Lower lobe of right lung (tissue), 2 donors: ENCODE results near the gene RUNDC1. TPM values are rescaled to one million over a fixed set of nuclear protein-coding genes. Genes with fewer than 3 reads are reported as not detected.
A peak's percentile ranks its signal among the peaks of the same experiment; 100 is the strongest.

Source experiments
- ATAC-seq, 2 donors: fragments of 200-7000 bp; cut with Tn5 transposase; one replicate each; pipeline ENCODE4 v1.9.1; 2020 to 2022; ENCODE audit warnings: mild to moderate bottlenecking in 2 of 2, moderate library complexity in 2 of 2
- DNase-seq: peaks from one replicate; pipeline ENCODE4 v3.0.0-alpha.2; 2020
- H3K27ac ChIP-seq: fragments of 200-600 bp; one replicate; pipeline ENCODE4 v1.8.0; 2022
- H3K27me3 ChIP-seq: fragments of 200-600 bp; one replicate; pipeline ENCODE4 v1.8.0; 2022; ENCODE audit warnings: low read depth
- H3K36me3 ChIP-seq: fragments of 200-600 bp; one replicate; pipeline ENCODE4 v1.8.0; 2022; ENCODE audit warnings: mild to moderate bottlenecking
- H3K4me1 ChIP-seq: fragments of 200-600 bp; one replicate; pipeline ENCODE4 v1.8.0; 2022
- H3K4me3 ChIP-seq: fragments of 200-600 bp; one replicate; pipeline ENCODE4 v1.8.0; 2022; ENCODE audit warnings: mild to moderate bottlenecking
- H3K9me3 ChIP-seq: fragments of 200-600 bp; one replicate; pipeline ENCODE4 v1.8.0; 2022
- intact Hi-C: fragments of 100-400 bp; cut with DNase I; formaldehyde crosslinking; loops from one replicate; pipeline ENCODE4 v1.11.0; 2022
- total RNA-seq: library from RNA; stranded (reverse); fragmentation: NEBNext Ultra II Directional; extraction: Animal tissue kit (Norgen Biotek cat#: 25700); gene quantifications from one replicate; pipeline ENCODE4 v1.2.1, GENCODE V29; 2021
- TF ChIP-seq, protein P1 (sequence below): fragments of 200-600 bp; IDR thresholded peaks from one replicate; pipeline ENCODE4 v1.8.0; 2022; ENCODE audit warnings: antibody characterized with exemption, mild to moderate bottlenecking
- donor health status: DM: no; HTN: yes; CAD: no; lungs with severe emphysema.

Gene RUNDC1
- total RNA-seq, 1 donor from 2014 or later: 17.1 TPM

DNA sequence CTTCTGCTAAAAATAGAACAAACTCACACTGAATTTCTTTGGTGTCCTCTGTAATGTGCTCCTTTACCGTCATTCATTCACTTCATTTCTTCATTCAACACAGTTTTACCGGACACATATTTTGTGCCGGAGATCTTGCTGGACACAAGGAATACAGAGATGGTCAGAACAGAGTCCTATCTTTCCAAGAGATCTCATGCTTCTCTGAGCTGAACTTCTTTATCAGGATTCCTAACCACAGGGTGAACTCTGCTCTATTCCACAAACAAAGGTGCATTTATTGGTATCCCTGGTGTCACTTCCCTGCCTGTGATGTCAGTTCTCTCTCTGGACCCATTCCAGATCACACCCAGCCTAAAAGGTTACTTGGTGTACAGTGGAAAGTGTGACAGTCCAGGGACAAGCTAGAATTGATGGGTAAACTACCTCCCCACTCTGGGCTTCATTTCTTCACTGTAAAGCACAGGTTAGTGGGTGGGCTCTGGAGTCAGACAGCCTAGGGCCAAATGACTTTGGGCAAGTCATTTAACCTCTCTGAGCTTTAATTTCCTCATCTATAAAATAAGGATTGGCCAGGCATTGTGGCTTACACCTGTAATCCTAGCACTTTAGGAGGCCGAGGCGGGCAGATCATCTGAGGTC is 30.4 kb downstream of the RUNDC1 start:
- no peak overlapping the region for H3K27ac ChIP-seq
- H3K4me3 ChIP-seq: no peak overlapping the region
- no peaks in the 10 kb centered on the region for H3K27me3 ChIP-seq
- DNase-seq: no peak
- intact Hi-C loops: no loop called here
- H3K4me1 ChIP-seq: peaks cover 63% of the 10 kb centered on the region
- TF ChIP-seq, protein P1, sequence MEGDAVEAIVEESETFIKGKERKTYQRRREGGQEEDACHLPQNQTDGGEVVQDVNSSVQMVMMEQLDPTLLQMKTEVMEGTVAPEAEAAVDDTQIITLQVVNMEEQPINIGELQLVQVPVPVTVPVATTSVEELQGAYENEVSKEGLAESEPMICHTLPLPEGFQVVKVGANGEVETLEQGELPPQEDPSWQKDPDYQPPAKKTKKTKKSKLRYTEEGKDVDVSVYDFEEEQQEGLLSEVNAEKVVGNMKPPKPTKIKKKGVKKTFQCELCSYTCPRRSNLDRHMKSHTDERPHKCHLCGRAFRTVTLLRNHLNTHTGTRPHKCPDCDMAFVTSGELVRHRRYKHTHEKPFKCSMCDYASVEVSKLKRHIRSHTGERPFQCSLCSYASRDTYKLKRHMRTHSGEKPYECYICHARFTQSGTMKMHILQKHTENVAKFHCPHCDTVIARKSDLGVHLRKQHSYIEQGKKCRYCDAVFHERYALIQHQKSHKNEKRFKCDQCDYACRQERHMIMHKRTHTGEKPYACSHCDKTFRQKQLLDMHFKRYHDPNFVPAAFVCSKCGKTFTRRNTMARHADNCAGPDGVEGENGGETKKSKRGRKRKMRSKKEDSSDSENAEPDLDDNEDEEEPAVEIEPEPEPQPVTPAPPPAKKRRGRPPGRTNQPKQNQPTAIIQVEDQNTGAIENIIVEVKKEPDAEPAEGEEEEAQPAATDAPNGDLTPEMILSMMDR: no peak
- ATAC-seq: no peak
- peaks cover 52% of the 10 kb centered on the region for H3K36me3 ChIP-seq
- no peaks in the 10 kb centered on the region for H3K9me3 ChIP-seq

DNA sequence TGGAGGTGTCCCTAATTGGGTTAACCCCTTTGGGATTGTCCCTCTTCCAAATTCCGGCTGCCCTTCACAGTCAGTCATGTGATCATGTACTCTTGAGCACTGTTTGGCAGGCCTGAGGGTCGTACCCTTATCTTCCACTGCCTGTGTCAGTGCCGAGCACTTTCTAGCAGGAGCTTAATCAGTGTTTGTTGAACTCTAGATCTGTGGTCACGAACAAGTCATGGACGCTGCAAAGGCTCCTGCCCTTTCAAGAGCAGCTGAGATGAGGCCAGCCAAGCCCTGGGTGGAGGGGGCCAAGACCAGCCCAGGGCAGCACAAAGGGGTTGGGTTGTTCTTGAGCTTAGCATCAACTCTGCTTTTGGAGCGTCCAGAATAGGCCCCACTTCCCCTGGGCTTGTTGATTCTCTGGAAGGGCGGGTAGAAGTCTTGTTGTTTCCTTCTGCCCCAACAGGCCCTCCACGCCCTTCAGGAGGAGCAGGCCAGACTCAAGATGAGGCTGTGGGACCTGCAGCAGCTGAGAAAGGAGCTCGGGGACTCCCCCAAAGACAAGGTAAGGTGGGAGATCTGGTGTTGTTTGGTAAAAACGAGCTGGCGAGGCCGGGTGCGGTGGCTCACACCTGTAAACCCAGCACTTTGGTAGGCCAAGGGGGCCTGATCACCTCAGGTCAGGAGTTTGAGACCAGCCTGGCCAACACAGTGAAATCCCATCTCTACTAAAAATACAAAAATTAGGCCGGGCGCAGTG is 31.5 kb downstream of the RUNDC1 start:
- ATAC-seq (no peak), DNase-seq (no peak)
- Histone ChIP-seq H3K36me3 (peaks cover 63% of the 10 kb centered on the region), H3K27ac (peak overlapping the region; percentile 0), H3K27me3 (no peaks in the 10 kb centered on the region), H3K4me3 (no peak overlapping the region), H3K4me1 (peaks cover 70% of the 10 kb centered on the region), H3K9me3 (no peaks in the 10 kb centered on the region)
- TF ChIP-seq, protein P1: no peak
- intact Hi-C loops: no loop called here

DNA sequence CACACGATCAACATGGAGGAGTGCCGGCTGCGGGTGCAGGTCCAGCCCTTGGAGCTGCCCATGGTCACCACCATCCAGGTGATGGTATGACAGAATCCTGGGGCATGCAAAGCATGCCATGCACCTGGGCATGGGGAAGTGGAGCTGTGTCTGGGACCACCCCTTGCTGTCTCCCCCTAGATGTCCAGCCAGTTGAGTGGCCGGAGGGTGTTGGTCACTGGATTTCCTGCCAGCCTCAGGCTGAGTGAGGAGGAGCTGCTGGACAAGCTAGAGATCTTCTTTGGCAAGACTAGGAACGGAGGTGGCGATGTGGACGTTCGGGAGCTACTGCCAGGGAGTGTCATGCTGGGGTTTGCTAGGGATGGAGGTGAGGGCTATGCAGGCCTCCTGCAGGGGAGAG is 32.9 kb downstream of the RUNDC1 start:
- Histone ChIP-seq H3K4me1 (peaks cover 64% of the 10 kb centered on the region), H3K4me3 (no peak overlapping the region), H3K27me3 (no peaks in the 10 kb centered on the region), H3K36me3 (peaks cover 77% of the 10 kb centered on the region), H3K9me3 (no peaks in the 10 kb centered on the region), H3K27ac (peak overlapping the region; percentile 24)
- intact Hi-C loops: no loop called here
- no peak for ATAC-seq
- no peak for DNase-seq
- TF ChIP-seq, protein P1: no peak

DNA sequence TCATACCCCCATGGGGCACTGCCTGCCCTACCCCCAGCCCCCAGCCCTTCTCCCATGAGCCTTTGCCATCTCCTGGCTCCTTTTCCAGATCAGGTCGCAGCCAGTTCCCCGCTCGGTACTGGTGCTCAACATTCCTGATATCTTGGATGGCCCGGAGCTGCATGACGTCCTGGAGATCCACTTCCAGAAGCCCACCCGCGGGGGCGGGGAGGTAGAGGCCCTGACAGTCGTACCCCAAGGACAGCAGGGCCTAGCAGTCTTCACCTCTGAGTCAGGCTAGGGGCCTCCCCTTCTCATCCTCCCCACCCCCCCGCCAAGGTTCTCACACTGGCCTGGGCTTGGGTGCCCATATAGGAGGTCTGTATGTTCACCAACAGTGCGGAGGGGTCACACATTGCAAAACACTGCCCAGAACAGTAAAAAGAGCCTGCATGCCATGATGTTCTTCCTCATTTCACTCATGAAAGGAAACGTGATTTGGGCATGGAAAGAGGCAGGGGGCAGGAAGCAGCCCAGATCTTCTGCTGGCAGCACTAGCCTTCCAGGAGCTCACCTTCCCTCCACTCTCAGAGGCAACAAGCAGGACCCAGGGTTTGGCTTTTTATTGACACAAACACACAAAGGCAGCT is 33.8 kb downstream of the RUNDC1 start:
- Histone ChIP-seq H3K36me3 (peaks cover 79% of the 10 kb centered on the region), H3K4me3 (no peak overlapping the region), H3K27ac (peak overlapping the region; percentile 49), H3K9me3 (no peaks in the 10 kb centered on the region), H3K27me3 (no peaks in the 10 kb centered on the region), H3K4me1 (peaks cover 72% of the 10 kb centered on the region)
- intact Hi-C loops: no loop called here
- ATAC-seq (peak in 1 of 2 donors; percentile 7), DNase-seq (no peak)
- TF ChIP-seq, protein P1: no peak

DNA sequence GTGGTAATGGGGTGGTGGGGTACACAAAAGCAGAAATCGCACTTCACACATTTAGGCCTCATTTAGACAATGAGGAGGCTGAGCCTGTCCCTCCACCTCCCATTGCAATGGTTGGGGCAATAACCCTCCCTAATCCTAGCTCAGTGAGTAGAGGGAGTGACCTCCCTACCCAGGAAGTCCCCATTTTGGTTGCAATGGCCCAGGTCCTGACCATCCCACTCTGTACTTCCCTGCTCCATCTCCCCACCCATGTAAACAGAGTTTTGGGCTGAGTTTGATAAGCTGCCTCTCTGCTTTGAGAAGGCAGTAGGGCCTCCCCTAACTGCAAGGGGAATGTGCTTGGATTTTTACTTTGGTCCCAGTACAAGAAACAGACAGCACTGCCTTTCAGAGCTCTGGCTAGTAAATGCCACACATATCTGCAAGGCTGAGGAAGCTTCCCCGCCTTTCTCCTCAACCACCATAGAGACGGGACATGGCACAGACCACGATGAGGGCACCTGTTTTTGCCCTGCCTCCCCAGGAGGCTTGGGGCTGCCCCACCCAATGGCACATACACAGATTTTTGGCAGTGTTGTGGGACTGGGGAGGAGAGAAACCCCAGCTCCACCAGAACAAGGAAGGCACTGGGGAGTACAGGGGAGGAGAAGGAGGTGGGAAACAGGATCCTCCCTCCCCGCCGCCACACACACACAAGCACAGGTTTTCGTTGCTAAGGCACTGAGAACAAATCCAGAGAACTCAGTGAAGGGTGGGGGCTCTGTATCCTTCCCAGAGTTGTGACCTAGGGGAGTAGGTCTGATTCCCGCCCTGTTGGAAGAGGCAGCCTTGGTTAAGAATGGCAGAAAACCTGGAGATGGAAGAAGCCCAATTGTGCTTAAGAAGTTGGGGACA is 34.5 kb downstream of the RUNDC1 start:
- intact Hi-C loops: no loop called here
- Histone ChIP-seq H3K36me3 (peaks cover 79% of the 10 kb centered on the region), H3K27ac (peak overlapping the region; percentile 62), H3K4me3 (no peak overlapping the region), H3K9me3 (no peaks in the 10 kb centered on the region), H3K27me3 (no peaks in the 10 kb centered on the region), H3K4me1 (peaks cover 80% of the 10 kb centered on the region)
- no peak for ATAC-seq
- DNase-seq: no peak
- TF ChIP-seq, protein P1: no peak
